Thyroid gland (tissue), 4 donors: ENCODE results near the gene USO1. TPM values are rescaled to one million over a fixed set of nuclear protein-coding genes. Genes with fewer than 3 reads are reported as not detected.

Source experiments
- DNase-seq, 2 donors: peaks; one replicate each; pipeline ENCODE4 v3.0.0-alpha.2; 2019
- H3K27ac ChIP-seq, 3 donors: fragments of 200-600 bp; sonication (generic); 1 replicate in 2 of 3; 2 replicates in 1 of 3; pipeline ENCODE4 v1.5.1; 2016 to 2019; ENCODE audit warnings: mild to moderate bottlenecking in 1 of 3, moderate library complexity in 1 of 3
- H3K27me3 ChIP-seq: fragments of 200-600 bp; sonication (generic); one replicate; pipeline ENCODE4 v1.5.1; 2019
- H3K36me3 ChIP-seq, 2 donors: fragments of 200-600 bp; sonication (generic); one replicate each; pipeline ENCODE4 v1.5.1; 2016 to 2019
- H3K4me1 ChIP-seq, 2 donors: fragments of 200-600 bp; sonication (generic); one replicate each; pipeline ENCODE4 v1.5.1; 2017 to 2019
- H3K4me3 ChIP-seq, 3 donors: fragments of 200-600 bp; sonication (generic); replicated peaks in 1 of 3; 1 replicate in 2 of 3; 2 replicates in 1 of 3; pipeline ENCODE4 v1.5.1; 2016; ENCODE audit warnings: mild to moderate bottlenecking in 1 of 3
- H3K9me3 ChIP-seq: fragments of 200-600 bp; sonication (generic); one replicate; pipeline ENCODE4 v1.5.1; 2017
- CTCF ChIP-seq, 6 experiments: fragments of 200-600 bp in 3 of 6; fragments of 450-650 bp in 3 of 6; sonication (generic) in 3 of 6; IDR thresholded peaks; one replicate each; pipeline ENCODE4 v1.5.1; 2016 to 2019; ENCODE audit warnings: antibody characterized with exemption in 6 of 6, mild to moderate bottlenecking in 2 of 6, inconsistent platforms in 1 of 6, moderate library complexity in 1 of 6
- POLR2A ChIP-seq, 2 donors: fragments of 450-650 bp; IDR thresholded peaks; one replicate each; pipeline ENCODE4 v1.6.1; 2017; ENCODE audit warnings: antibody characterized with exemption in 2 of 2, mild to moderate bottlenecking in 2 of 2, moderate library complexity in 1 of 2
- WGBS, 2 donors: methylation state at CpG; one replicate each; pipeline ENCODE4 v1.1.5; 2017; 5-methylcytosine and 5-hydroxymethylcytosine counted together
- intact Hi-C: fragments of 100-400 bp; cut with DNase I; formaldehyde crosslinking; loops from one replicate; pipeline ENCODE4 v1.15.1; 2023
- total RNA-seq, 4 donors: library from RNA; depleted of rRNA; stranded (reverse); fragments of >200 nt; gene quantifications; one replicate each; pipeline ENCODE4 v1.2.3, GENCODE V29; 2016

USO1 gene, protein sequence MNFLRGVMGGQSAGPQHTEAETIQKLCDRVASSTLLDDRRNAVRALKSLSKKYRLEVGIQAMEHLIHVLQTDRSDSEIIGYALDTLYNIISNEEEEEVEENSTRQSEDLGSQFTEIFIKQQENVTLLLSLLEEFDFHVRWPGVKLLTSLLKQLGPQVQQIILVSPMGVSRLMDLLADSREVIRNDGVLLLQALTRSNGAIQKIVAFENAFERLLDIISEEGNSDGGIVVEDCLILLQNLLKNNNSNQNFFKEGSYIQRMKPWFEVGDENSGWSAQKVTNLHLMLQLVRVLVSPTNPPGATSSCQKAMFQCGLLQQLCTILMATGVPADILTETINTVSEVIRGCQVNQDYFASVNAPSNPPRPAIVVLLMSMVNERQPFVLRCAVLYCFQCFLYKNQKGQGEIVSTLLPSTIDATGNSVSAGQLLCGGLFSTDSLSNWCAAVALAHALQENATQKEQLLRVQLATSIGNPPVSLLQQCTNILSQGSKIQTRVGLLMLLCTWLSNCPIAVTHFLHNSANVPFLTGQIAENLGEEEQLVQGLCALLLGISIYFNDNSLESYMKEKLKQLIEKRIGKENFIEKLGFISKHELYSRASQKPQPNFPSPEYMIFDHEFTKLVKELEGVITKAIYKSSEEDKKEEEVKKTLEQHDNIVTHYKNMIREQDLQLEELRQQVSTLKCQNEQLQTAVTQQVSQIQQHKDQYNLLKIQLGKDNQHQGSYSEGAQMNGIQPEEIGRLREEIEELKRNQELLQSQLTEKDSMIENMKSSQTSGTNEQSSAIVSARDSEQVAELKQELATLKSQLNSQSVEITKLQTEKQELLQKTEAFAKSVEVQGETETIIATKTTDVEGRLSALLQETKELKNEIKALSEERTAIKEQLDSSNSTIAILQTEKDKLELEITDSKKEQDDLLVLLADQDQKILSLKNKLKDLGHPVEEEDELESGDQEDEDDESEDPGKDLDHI
- 100 to 1,000 TPM in 2 of 4 donors, 10 to 100 TPM in 2; 97.2 to 102 (median 100) TPM for total RNA-seq

GRCh38 chr4:75724066-75724866 is at the start of gene USO1:
Gene USO1 (plus strand): TSS chr4:75724577. CDS start chr4:75724820, 243 bp downstream.
- TF ChIP-seq CTCF (IDR thresholded peaks at IDR 0.05), result peak; percentile 50 to 94 (median 72)
- peak; percentile 96 for TF ChIP-seq POLR2A (IDR thresholded peaks at IDR 0.05)
- peak within 1 kb of the TSS; percentile 92 to 98 (median 96) for H3K27ac ChIP-seq
- peak; percentile 98 for DNase-seq
- H3K9me3 ChIP-seq, result no peaks in the 10 kb centered on the region
- H3K36me3 ChIP-seq, result no peaks in the 10 kb centered on the region
- no peaks in the 10 kb centered on the region for H3K27me3 ChIP-seq
- peak within 1 kb of the TSS; percentile 62 to 96 (median 86) for H3K4me3 ChIP-seq
- peaks cover 23 to 30% of the 10 kb centered on the region in 2 donors for H3K4me1 ChIP-seq
- WGBS, 2 donors, result 0 to 1% methylated on average over 24 to 36 of the region's 48 CpGs
- intact Hi-C loops, result loop anchor here (5.0 kb wide), 1 partner anchor 52 kb away; the partner anchor contains the start of gene G3BP2

- 92 to 93% methylated on average over 11 of the region's 11 CpGs for WGBS, 2 donors
- H3K4me3 ChIP-seq, result no peak overlapping the region
- peaks cover 14 to 21% of the 10 kb centered on the region in 2 donors for H3K4me1 ChIP-seq
- no peak for DNase-seq
- H3K36me3 ChIP-seq, result no peaks in the 10 kb centered on the region
- H3K9me3 ChIP-seq, result no peaks in the 10 kb centered on the region
- no peak for TF ChIP-seq POLR2A (IDR thresholded peaks at IDR 0.05)
- no peak for TF ChIP-seq CTCF (IDR thresholded peaks at IDR 0.05)
- intact Hi-C loops, result no loop called here
- H3K27me3 ChIP-seq, result no peaks in the 10 kb centered on the region
- no peak overlapping the region for H3K27ac ChIP-seq
Measured at GRCh38 chr4:75675004-75675531, 49.3 kb upstream of the USO1 start.

DNA sequence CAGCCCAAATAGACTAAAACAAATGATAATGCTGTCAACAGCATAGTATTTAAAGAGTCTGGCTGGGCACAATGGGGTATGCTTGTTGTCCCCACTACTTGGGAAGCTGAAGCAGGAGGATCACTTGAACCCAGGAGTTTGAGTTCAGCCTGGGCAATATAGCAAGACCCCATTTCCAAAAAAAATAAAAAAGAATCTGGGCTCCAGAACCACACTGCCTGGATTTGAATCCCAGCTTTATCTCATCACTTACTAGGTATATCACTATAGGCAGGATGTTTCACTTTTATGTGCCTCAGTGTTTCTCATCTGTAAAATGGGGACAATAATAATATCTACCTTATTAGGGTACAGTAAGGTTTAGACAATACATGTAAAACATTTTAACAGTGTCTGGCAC is 45.9 kb upstream of the USO1 start:
- Histone ChIP-seq H3K4me3 (no peak overlapping the region), H3K4me1 (peaks cover 4 to 5% of the 10 kb centered on the region in 2 donors), H3K27me3 (no peaks in the 10 kb centered on the region), H3K9me3 (no peaks in the 10 kb centered on the region), H3K36me3 (no peaks in the 10 kb centered on the region), H3K27ac (no peak overlapping the region)
- TF ChIP-seq POLR2A (IDR thresholded peaks at IDR 0.05), result no peak
- no peak for TF ChIP-seq CTCF (IDR thresholded peaks at IDR 0.05)
- intact Hi-C loops, result no loop called here
- no peak for DNase-seq

- H3K27me3 ChIP-seq, result no peaks in the 10 kb centered on the region
- no peak overlapping the region for H3K4me3 ChIP-seq
- DNase-seq, result no peak
- TF ChIP-seq POLR2A (IDR thresholded peaks at IDR 0.05) (no peak), CTCF (IDR thresholded peaks at IDR 0.05) (no peak)
- H3K4me1 ChIP-seq, result peaks cover 1 to 3% of the 10 kb centered on the region in 2 donors
- H3K36me3 ChIP-seq, result no peaks in the 10 kb centered on the region
- no peak overlapping the region for H3K27ac ChIP-seq
- intact Hi-C loops, result no loop called here
- H3K9me3 ChIP-seq, result no peaks in the 10 kb centered on the region
Measured at GRCh38 chr4:75678965-75679364, 45.4 kb upstream of the USO1 start.
